KMS-11 (cell line): ENCODE results near the gene MACO1.
A peak's percentile ranks its signal among the peaks of the same experiment; 100 is the strongest.

Experiments used
- H2AFZ ChIP-seq: fragments of 200-600 bp; sonication (generic); 2 replicates; pipeline ENCODE4 v1.6.1; 2016; ENCODE audit warnings: antibody characterized with exemption, mixed run types, low read depth
- H3K27ac ChIP-seq: fragments of 200-600 bp; sonication (generic); 2 replicates; pipeline ENCODE4 v1.6.1; 2016; ENCODE audit warnings: mild to moderate bottlenecking, mixed run types
- H3K27me3 ChIP-seq: fragments of 200-600 bp; sonication (generic); 2 replicates; pipeline ENCODE4 v1.6.1; 2017; ENCODE audit warnings: mild to moderate bottlenecking, low read depth, mixed run types, moderate library complexity; ENCODE audit not compliant: insufficient read depth
- H3K36me3 ChIP-seq: fragments of 200-600 bp; sonication (generic); 2 replicates; pipeline ENCODE4 v1.6.1; 2017; ENCODE audit warnings: mild to moderate bottlenecking, mixed run types; ENCODE audit not compliant: insufficient read depth
- H3K4me1 ChIP-seq: fragments of 200-600 bp; sonication (generic); 2 replicates; pipeline ENCODE4 v1.6.1; 2016; ENCODE audit warnings: mild to moderate bottlenecking, low read depth, mixed run types; ENCODE audit not compliant: poor library complexity, severe bottlenecking
- H3K4me2 ChIP-seq: fragments of 200-600 bp; sonication (generic); 2 replicates; pipeline ENCODE4 v1.7.0; 2016; ENCODE audit warnings: mild to moderate bottlenecking, mixed run types
- H3K4me3 ChIP-seq: fragments of 200-600 bp; sonication (generic); IDR thresholded peaks from 2 replicates; pipeline ENCODE4 v1.6.1; 2017; ENCODE audit warnings: low read depth, low read length, mixed read lengths; ENCODE audit not compliant: insufficient read depth
- H3K79me2 ChIP-seq: fragments of 200-600 bp; sonication (generic); 2 replicates; pipeline ENCODE4 v1.6.1; 2016; ENCODE audit warnings: low read depth, mixed run types; ENCODE audit not compliant: insufficient read depth
- H3K9ac ChIP-seq: fragments of 200-600 bp; sonication (generic); 2 replicates; pipeline ENCODE4 v1.6.1; 2016; ENCODE audit warnings: mild to moderate bottlenecking, mixed run types
- H4K20me1 ChIP-seq: fragments of 200-600 bp; sonication (generic); 2 replicates; pipeline ENCODE4 v1.6.1; 2016; ENCODE audit warnings: mild to moderate bottlenecking, mixed run types; ENCODE audit not compliant: insufficient read depth
- CTCF ChIP-seq: fragments of 200-600 bp; sonication (generic); conservative IDR thresholded peaks from 2 replicates; pipeline ENCODE4 v1.6.1; 2017; ENCODE audit warnings: low read depth, mild to moderate bottlenecking, antibody characterized with exemption, low read length, moderate library complexity, mixed read lengths

MACO1 gene

GRCh38 chr1:25467193-25467592, 36.5 kb downstream of the MACO1 start:
- H3K4me1 ChIP-seq: peaks cover 49% of the 10 kb centered on the region
- no peak overlapping the region for H2AFZ ChIP-seq
- H3K4me3 ChIP-seq: no peak overlapping the region
- peak overlapping the region; percentile 64 for H3K4me2 ChIP-seq
- H3K36me3 ChIP-seq: no peaks in the 10 kb centered on the region
- TF ChIP-seq CTCF: no peak
- H3K9ac ChIP-seq: peak overlapping the region; percentile 4; the same call in 1 of the 2 replicates
- H3K79me2 ChIP-seq: no peaks in the 10 kb centered on the region; the same call in 1 of the 2 replicates
- H3K27me3 ChIP-seq: no peaks in the 10 kb centered on the region
- no peaks in the 10 kb centered on the region for H4K20me1 ChIP-seq
- H3K27ac ChIP-seq: peak overlapping the region; percentile 53

GRCh38 chr1:25467616-25468015, 36.9 kb downstream of the MACO1 start:
- Histone ChIP-seq H3K4me1 (peaks cover 54% of the 10 kb centered on the region), H3K9ac (peak overlapping the region; percentile 4; the same call in 1 of the 2 replicates), H3K27me3 (no peaks in the 10 kb centered on the region), H3K4me3 (no peak overlapping the region), H3K27ac (peak overlapping the region; percentile 53), H2AFZ (no peak overlapping the region), H4K20me1 (no peaks in the 10 kb centered on the region), H3K36me3 (no peaks in the 10 kb centered on the region), H3K4me2 (peak overlapping the region; percentile 64), H3K79me2 (no peaks in the 10 kb centered on the region; the same call in 1 of the 2 replicates)
- TF ChIP-seq CTCF: no peak

GRCh38 chr1:25468033-25468432, 37.3 kb downstream of the MACO1 start:
- Histone ChIP-seq H2AFZ (no peak overlapping the region), H3K79me2 (no peaks in the 10 kb centered on the region; the same call in 1 of the 2 replicates), H4K20me1 (no peaks in the 10 kb centered on the region; the same call in 1 of the 2 replicates), H3K4me3 (no peak overlapping the region), H3K4me1 (peaks cover 58% of the 10 kb centered on the region), H3K4me2 (peak overlapping the region; percentile 64), H3K36me3 (no peaks in the 10 kb centered on the region), H3K9ac (no peak overlapping the region; the same call in 1 of the 2 replicates), H3K27me3 (no peaks in the 10 kb centered on the region), H3K27ac (peak overlapping the region; percentile 53)
- no peak for TF ChIP-seq CTCF

GRCh38 chr1:25469177-25469576, 38.5 kb downstream of the MACO1 start:
- peaks cover 69% of the 10 kb centered on the region for H3K4me1 ChIP-seq
- no peak overlapping the region for H3K4me2 ChIP-seq
- no peaks in the 10 kb centered on the region for H3K36me3 ChIP-seq
- H4K20me1 ChIP-seq: no peaks in the 10 kb centered on the region; the same call in 1 of the 2 replicates
- no peak overlapping the region for H3K9ac ChIP-seq
- H2AFZ ChIP-seq: no peak overlapping the region
- no peak for TF ChIP-seq CTCF
- peaks cover 5% of the 10 kb centered on the region; the same call in 1 of the 2 replicates for H3K79me2 ChIP-seq
- H3K27me3 ChIP-seq: no peaks in the 10 kb centered on the region
- no peak overlapping the region for H3K27ac ChIP-seq
- H3K4me3 ChIP-seq: no peak overlapping the region
